Ovary (tissue), 9 donors: ENCODE data around the gene GRIN3B. TPM values are rescaled to one million over a fixed set of nuclear protein-coding genes. Genes with fewer than 3 reads are reported as not detected.
A peak's percentile ranks its signal among the peaks of the same experiment; 100 is the strongest.

ENCODE experiments used
- DNase-seq, 5 donors: peaks; one replicate each; pipeline ENCODE4 v3.0.0-alpha.2; 2019 to 2020
- H3K27ac ChIP-seq, 2 donors: fragments of 200-600 bp; one replicate each; pipeline versions ENCODE4 v1.5.1 to v1.8.0; 2019 to 2022
- H3K27me3 ChIP-seq: fragments of 200-600 bp; one replicate; pipeline ENCODE4 v1.8.0; 2022
- H3K36me3 ChIP-seq: fragments of 200-600 bp; sonication (generic); one replicate; pipeline ENCODE4 v1.5.1; 2019
- H3K4me1 ChIP-seq: one replicate; pipeline ENCODE4 v1.8.1; 2013; ENCODE audit warnings: mild to moderate bottlenecking, moderate library complexity; ENCODE audit not compliant: insufficient read depth
- H3K4me3 ChIP-seq: fragments of 200-600 bp; sonication (generic); one replicate; pipeline ENCODE4 v1.5.1; 2017
- H3K9me3 ChIP-seq, 2 donors: fragments of 200-600 bp in 1 of 2; sonication (generic) in 1 of 2; one replicate each; pipeline versions ENCODE4 v1.5.1 to v1.8.1; 2013 to 2019; ENCODE audit warnings: mild to moderate bottlenecking in 1 of 2, moderate library complexity in 1 of 2
- EP300 ChIP-seq: sonication (generic); formaldehyde crosslinking; IDR thresholded peaks from one replicate; pipeline ENCODE4 v1.6.1; 2017; ENCODE audit warnings: antibody characterized with exemption
- POLR2A ChIP-seq: fragments of 450-650 bp; IDR thresholded peaks from one replicate; pipeline ENCODE4 v1.6.1; 2017; ENCODE audit warnings: antibody characterized with exemption, mild to moderate bottlenecking, moderate library complexity
- WGBS, 3 donors: extraction: QIAGEN DNeasy Blood & Tissue Kit in 1 of 3; methylation state at CpG; one replicate each; pipeline versions ENCODE4 v1.1.5 to v1.1.7; 2013 to 2017; 5-methylcytosine and 5-hydroxymethylcytosine counted together
- intact Hi-C, 4 donors: fragments of 100-400 bp; cut with DNase I; formaldehyde crosslinking; loops; one replicate each; pipeline versions ENCODE4 v1.11.0 to v1.15.1; 2022 to 2023
- polyA plus RNA-seq, 2 donors: library from polyadenylated mRNA; stranded (reverse); fragments of 200-250 nt in 1 of 2; fragments of 350-450 nt in 1 of 2; fragmentation: Illumina TruSeq in 1 of 2; extraction: RNeasy Lipid Tissue Mini Kit (QIAGEN cat#74804) in 1 of 2; gene quantifications; one replicate each; pipeline ENCODE4 v1.2.3, GENCODE V29; 2013 to 2014
- total RNA-seq, 7 donors: library from RNA; depleted of rRNA in 2 of 7; stranded (reverse); fragments of >200 nt in 2 of 7; fragmentation: NEBNext Ultra II Directional in 3 of 7; extraction: Animal tissue kit (Norgen Biotek cat#: 25700) in 3 of 7; gene quantifications; one replicate each; pipeline versions ENCODE4 v1.1.0 to v1.2.4, GENCODE V29; 2016 to 2023
- TF ChIP-seq, protein P1 (sequence below), 3 donors: fragments of 450-650 bp in 2 of 3; fragments of 200-600 bp in 1 of 3; IDR thresholded peaks; one replicate each; pipeline versions ENCODE4 v1.5.1 to v1.8.0; 2016 to 2022; ENCODE audit warnings: antibody characterized with exemption in 3 of 3, mild to moderate bottlenecking in 1 of 3
- donor health status: DM: no; HTN: no; CAD: no; lungs with moderate emphysema.
- donor health status: DM: no; HTN: no; CAD: no.
- donor health status: Bipolar disorder and iron deficiency.
- donor health status: DM: yes; HTN: yes; CAD: no.
- donor health status: DM: no; HTN: no; CAD: no.
- donor health status: DM: yes; HTN: yes; CAD: no.

The GRIN3B gene
- total and polyA plus RNA-seq, 9 donors, result 0.07 to 7.4 (median 0.28) TPM; not detected in 3

GRCh38 chr19:1038978-1039645, 38.9 kb downstream of the GRIN3B start:
- no peak overlapping the region for H3K4me3 ChIP-seq
- H3K27me3 ChIP-seq, result peaks cover 5% of the 10 kb centered on the region
- H3K9me3 ChIP-seq, result no peaks in the 10 kb centered on the region
- 47 to 52% (median 51%) methylated on average over 22 of the region's 22 CpGs for WGBS, 3 donors
- H3K4me1 ChIP-seq, result peaks cover 13% of the 10 kb centered on the region
- DNase-seq, result no peak
- TF ChIP-seq EP300 (no peak), POLR2A (no peak)
- TF ChIP-seq, protein P1, sequence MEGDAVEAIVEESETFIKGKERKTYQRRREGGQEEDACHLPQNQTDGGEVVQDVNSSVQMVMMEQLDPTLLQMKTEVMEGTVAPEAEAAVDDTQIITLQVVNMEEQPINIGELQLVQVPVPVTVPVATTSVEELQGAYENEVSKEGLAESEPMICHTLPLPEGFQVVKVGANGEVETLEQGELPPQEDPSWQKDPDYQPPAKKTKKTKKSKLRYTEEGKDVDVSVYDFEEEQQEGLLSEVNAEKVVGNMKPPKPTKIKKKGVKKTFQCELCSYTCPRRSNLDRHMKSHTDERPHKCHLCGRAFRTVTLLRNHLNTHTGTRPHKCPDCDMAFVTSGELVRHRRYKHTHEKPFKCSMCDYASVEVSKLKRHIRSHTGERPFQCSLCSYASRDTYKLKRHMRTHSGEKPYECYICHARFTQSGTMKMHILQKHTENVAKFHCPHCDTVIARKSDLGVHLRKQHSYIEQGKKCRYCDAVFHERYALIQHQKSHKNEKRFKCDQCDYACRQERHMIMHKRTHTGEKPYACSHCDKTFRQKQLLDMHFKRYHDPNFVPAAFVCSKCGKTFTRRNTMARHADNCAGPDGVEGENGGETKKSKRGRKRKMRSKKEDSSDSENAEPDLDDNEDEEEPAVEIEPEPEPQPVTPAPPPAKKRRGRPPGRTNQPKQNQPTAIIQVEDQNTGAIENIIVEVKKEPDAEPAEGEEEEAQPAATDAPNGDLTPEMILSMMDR (IDR thresholded peaks at IDR 0.05), result no peak
- H3K27ac ChIP-seq, result no peak overlapping the region
- no peaks in the 10 kb centered on the region for H3K36me3 ChIP-seq
- intact Hi-C loops, result no loop called here

- intact Hi-C loops, result no loop called here
- Histone ChIP-seq H3K27me3 (peaks cover 5% of the 10 kb centered on the region), H3K36me3 (no peaks in the 10 kb centered on the region), H3K9me3 (no peaks in the 10 kb centered on the region), H3K4me3 (peak within 1 kb of the TSS; percentile 42), H3K4me1 (peaks cover 13% of the 10 kb centered on the region), H3K27ac (no peak within 1 kb of the TSS)
- 1% methylated on average over 56 of the region's 56 CpGs for WGBS, 3 donors
- TF ChIP-seq EP300, result no peak
- TF ChIP-seq POLR2A, result no peak
- TF ChIP-seq, protein P1 (IDR thresholded peaks at IDR 0.05), result no peak
- DNase-seq, result peak; percentile 97 to 99 (median 97)
These were observed 39.6 kb downstream of the GRIN3B start, which contains the start of gene ABCA7 for GRCh38 chr19:1039646-1040475. Gene ABCA7 (plus strand): TSS chr19:1040107. CDS start chr19:1041362, 1,255 bp downstream.

DNA sequence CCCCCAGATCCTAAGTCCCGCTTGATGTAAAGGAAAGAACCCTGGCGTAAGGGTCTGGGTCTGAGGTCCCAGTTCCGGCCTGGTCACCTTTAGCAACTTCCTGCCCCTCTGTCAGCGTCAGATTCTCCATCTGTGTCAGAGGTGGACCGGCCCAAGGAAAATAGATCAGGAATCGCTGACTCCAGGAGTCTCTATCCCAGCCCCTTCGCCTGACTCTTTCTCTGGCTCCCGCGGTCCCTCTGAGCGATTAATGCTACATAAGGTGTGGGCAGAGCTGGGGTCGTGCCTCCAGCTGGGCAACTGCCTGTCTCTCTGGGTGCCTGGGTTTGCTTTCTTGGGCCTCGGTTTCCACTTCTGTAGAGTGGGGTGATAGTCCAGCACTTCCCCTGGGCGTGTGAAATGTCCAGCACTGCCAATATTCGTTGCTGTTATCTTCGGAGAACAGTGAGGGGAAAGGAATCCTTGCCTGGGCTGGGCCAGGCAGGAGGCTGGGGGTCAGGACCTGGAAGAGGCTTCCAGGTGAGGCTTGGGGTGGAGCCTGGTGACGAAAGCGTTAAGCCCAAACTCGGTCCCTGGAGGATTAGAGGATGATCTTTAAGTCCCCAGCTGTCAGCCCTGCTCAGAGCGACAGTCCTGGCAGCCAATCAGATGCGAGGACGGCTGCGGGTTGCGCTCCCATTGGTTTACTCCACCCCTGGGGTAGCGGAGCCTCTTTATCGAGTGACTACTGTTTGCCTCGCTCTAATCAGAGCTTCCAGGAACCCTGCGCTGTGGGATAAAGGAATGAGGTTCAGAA, 40.5 kb downstream of the GRIN3B start:
- peak in 3 of 5 donors; percentile 61 to 78 (median 71) for DNase-seq
- H3K27me3 ChIP-seq, result peaks cover 5% of the 10 kb centered on the region
- peak overlapping the region; percentile 42 for H3K4me3 ChIP-seq
- 1 to 2% (median 2%) methylated on average over 27 of the region's 27 CpGs for WGBS, 3 donors
- no peak for TF ChIP-seq EP300
- TF ChIP-seq POLR2A, result no peak
- TF ChIP-seq, protein P1 (IDR thresholded peaks at IDR 0.05), result no peak
- intact Hi-C loops, result no loop called here
- H3K4me1 ChIP-seq, result peaks cover 13% of the 10 kb centered on the region
- H3K36me3 ChIP-seq, result no peaks in the 10 kb centered on the region
- no peak overlapping the region for H3K27ac ChIP-seq
- H3K9me3 ChIP-seq, result no peaks in the 10 kb centered on the region

DNA sequence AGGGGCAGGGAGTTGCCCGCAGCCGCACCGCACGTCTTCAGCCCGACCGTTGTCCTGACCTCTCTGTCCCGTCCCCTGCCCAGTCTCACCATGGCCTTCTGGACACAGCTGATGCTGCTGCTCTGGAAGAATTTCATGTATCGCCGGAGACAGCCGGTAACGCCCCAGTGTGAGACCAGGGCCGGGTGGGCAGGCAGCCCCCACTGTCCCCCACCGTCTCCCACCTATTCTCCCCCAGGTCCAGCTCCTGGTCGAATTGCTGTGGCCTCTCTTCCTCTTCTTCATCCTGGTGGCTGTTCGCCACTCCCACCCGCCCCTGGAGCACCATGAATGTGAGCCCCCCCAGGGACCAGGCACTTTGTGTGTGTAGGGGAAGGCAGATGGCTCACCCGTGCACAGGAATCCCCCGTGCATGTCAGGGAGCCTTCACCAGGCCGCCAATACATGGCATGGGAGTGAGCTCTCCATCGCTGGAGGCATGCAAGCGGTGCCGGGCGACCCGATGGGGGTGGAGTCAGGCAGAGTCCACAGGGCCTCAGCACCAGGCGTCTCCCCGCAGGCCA, 41.1 kb downstream of the GRIN3B start:
- no peak for DNase-seq
- peaks cover 5% of the 10 kb centered on the region for H3K27me3 ChIP-seq
- TF ChIP-seq POLR2A (no peak), EP300 (no peak)
- TF ChIP-seq, protein P1 (IDR thresholded peaks at IDR 0.05), result no peak
- no peaks in the 10 kb centered on the region for H3K9me3 ChIP-seq
- 19 to 26% (median 22%) methylated on average over 21 to 26 of the region's 26 CpGs for whole genome bisulfite sequencing, 3 donors
- peaks cover 13% of the 10 kb centered on the region for H3K4me1 ChIP-seq
- no peaks in the 10 kb centered on the region for H3K36me3 ChIP-seq
- intact Hi-C loops, result no loop called here
- no peak overlapping the region for H3K27ac ChIP-seq
- H3K4me3 ChIP-seq, result no peak overlapping the region
